Renal cortex interstitium (tissue), 15 donors: ENCODE measurements around the gene CALR3. TPM values are rescaled to one million over a fixed set of nuclear protein-coding genes. Genes with fewer than 3 reads are reported as not detected.
"Not testable (repeated sequence)": the region's sequence is repeated elsewhere in the genome, so short reads cannot be mapped to it uniquely, and the experiment has no call there.

Source experiments
- DNase-seq, 11 donors: peaks; one replicate each; pipeline ENCODE4 v3.0.0-alpha.2; 2013; ENCODE audit warnings: low read depth in 9 of 11, low spot score in 4 of 11; ENCODE audit errors: extremely low read depth in 1 of 11
- long read RNA-seq, 16 experiments: transcript quantifications; one replicate each; lab custom pipeline, GENCODE V29; 2026
- polyA plus RNA-seq, 3 donors: library from polyadenylated mRNA; unstranded; fragments of 120-200 nt; gene quantifications; one replicate each; pipeline ENCODE4 v1.2.1, GENCODE V29; 2013; ENCODE audit not compliant: insufficient read length in 3 of 3

The CALR3 gene, protein sequence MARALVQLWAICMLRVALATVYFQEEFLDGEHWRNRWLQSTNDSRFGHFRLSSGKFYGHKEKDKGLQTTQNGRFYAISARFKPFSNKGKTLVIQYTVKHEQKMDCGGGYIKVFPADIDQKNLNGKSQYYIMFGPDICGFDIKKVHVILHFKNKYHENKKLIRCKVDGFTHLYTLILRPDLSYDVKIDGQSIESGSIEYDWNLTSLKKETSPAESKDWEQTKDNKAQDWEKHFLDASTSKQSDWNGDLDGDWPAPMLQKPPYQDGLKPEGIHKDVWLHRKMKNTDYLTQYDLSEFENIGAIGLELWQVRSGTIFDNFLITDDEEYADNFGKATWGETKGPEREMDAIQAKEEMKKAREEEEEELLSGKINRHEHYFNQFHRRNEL
- polyA plus RNA-seq = not detected
- long read RNA-seq, donor 1 = 0 reads
- long read RNA-seq, donor 2 = 0 reads
- long read RNA-seq, donor 3 = 0 reads
- long read RNA-seq, donor 4 = 0 reads
- long read RNA-seq, donor 5, partial matches to known transcripts = 0 of 1 reads
- long read RNA-seq, donor 5, other reads (novel, unspliced or antisense) = 0 of 1 reads
- long read RNA-seq, donor 6 = 0 reads
- long read RNA-seq, donor 7 = 0 reads
- long read RNA-seq, donor 8 = 0 reads
- long read RNA-seq, donor 9 = 0 reads
- long read RNA-seq, donor 10 = 0 reads
- long read RNA-seq, donor 11 = 0 reads
- long read RNA-seq, donor 12 = 0 reads
- long read RNA-seq, donor 13 = 0 reads
- long read RNA-seq, donor 14 = 0 reads
- long read RNA-seq, donor 15 = 0 reads
- long read RNA-seq, donor 16 = 0 reads

- DNase-seq = peak; percentile 92 to 99 (median 98)
Measured at GRCh38 chr19:16495982-16496612, at the start of gene CALR3, which contains the start of gene C19orf44. Gene CALR3 (minus strand): TSS chr19:16496167. CDS start chr19:16496129, 38 bp downstream. Gene C19orf44 (plus strand): TSS chr19:16496394. CDS start chr19:16500793, 4,399 bp downstream.

DNA sequence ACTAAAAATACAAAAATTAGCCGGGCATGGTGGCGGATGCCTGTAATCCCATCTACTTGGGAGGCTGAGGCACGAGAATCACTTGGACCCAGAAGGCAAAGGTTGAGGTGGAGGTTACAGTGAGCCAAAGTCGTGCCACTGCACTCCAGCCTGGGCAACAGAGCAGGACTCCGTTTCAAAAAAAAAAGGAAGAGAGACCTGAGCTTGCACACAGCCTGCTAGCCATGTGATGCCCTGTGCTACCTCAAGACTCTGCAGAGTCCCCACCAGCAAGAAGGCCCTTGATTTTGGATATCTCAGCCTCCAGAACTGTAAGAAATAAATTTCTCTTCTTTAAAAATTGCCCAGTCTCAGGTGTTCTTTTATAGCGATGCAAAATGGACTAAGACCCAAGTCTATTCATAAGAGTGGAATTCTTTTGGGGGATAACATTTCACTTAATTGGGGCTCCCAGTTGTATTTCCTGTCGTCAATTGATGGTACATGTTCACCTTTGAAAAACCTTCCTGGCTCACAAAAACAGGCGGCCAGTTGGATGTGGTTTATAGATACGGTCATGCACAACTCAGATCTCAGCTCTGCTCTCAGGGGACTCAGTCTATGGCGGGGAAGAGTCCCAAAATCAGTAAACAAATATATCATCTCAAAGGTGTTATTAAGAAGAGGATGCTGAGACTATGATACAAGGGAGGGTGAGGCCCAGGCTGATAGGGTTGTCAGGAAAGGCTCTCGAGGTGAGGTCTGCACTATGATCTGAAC is 48.7 kb upstream of the CALR3 start:
- no peak for DNase-seq

DNA sequence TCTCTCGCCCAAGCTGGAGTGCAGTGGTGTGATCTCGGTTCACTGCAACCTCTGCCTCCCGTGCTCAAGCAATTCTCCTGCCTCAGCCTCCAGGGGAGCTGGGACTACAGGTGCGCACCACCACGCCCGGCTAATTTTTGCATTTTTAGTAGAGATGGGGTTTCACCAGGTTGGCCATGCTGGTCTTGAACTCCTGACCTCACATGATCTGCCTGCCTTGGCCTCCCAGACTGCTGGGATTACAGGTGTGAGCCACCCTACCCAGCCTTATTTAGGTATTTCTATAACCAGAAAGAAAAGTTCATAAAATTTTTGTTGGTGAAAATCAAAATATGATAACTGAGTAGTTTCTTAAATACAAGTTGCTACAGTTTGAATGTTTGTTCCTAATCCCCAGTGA is 47.8 kb upstream of the CALR3 start:
- not testable (repeated sequence) for DNase-seq

GRCh38 chr19:16542910-16543472 is 47.0 kb upstream of the CALR3 start:
- no peak for DNase-seq

- peak; percentile 78 to 95 (median 91) for DNase-seq
Measured at GRCh38 chr19:16542045-16542909, 46.3 kb upstream of the CALR3 start, which contains the start of gene CHERP. Gene CHERP (minus strand): TSS chr19:16542437. CDS start chr19:16542378, 59 bp downstream.

- DNase-seq = no peak
Measured at GRCh38 chr19:16541526-16542044, 45.6 kb upstream of the CALR3 start.

- DNase-seq = no peak
Measured at GRCh38 chr19:16540948-16541347, 45.0 kb upstream of the CALR3 start.

DNA sequence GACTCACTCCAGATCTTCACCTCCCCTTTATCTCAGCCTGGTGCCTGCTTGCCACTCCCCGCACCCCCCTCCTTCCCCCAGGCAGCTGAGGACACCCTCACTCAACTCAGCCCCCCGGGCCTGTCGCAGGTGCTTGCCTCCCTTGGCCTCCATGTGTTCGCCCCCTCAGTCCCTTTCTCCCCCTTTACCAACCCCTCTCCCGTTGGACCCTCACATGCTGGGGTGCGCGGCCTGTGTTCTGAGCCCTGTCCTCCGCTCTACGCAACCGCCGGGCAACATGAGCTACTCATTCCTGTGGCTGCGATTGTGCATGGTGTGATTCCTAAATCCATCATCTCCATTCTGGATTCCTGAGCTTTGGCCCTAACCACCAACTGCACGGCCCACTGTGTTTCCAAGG is 41.1 kb upstream of the CALR3 start:
- DNase-seq = no peak

DNA sequence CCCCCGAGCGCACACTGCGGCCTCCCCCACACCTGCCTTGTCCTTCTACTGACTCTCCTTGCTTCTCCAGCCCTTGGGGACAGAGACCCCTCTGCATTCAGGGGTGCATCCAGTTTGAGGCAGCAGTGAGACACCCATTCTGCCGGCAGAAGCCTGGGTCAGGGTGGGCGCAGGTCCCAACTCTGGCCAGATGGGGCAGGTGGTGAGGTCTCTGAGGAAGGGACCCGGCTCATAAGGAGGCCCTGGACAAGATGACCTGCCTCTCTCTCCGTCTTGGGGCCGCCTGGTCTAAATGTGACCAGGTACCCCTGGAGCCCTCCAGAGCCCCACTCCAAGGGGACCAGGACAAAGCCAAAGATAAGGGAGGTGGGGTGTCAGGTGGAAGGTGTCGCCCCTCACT is 40.2 kb upstream of the CALR3 start:
- no peak for DNase-seq

GRCh38 chr19:16535381-16535780 is 39.4 kb upstream of the CALR3 start:
- no peak for DNase-seq

DNA sequence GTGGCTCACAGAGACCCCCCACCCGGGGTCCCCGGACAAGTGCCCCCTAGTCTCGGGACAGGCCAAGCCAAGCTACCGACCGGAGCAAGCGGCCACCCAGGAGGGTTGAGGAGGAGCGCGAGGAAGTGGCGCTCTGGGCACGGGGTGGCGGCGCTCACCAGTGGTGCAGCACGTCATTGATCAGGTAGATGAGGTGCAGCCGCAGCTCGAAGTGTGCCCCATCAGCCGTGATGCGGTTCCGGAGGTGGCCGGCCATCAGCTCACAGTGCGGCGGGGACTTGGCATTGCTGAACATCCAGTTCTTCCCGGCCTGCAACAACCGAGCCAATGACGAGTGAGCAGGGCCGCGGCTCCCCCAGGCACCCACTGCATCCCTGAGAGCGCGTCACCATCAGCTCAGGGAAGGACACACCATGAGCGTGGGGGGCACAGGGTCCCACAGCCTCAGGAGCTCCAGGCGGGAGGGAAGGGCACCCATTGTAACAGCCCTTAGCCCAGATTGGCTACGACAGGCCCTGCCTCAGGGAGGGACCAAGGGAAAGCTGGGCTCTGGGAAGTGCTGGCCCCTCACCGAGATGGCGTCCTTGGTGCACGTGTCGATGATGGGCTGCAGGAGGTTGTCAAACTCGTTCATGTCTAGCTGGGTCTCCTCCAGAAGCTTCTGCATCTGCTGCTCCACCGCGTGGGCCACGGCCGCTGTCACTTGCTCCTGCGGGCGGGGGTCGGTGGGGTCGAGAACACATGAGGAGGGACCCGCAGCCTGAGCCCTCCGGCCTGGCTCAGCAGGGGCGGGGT is 36.7 kb upstream of the CALR3 start:
- DNase-seq = no peak

DNA sequence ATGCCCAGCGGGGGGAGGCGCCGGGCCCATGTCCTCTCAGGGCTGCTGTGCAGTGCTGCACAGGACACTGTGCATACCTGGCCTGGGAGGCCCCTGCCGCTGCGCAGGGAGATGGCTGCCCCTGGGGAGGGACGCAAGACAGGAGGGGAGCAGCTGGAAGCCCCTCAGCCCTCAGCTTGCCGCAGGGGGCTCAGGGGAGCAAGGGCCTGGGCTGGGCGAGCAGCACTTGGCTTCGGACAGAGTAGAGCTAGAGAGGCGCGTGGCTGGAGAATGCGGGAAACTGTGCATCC is 35.4 kb upstream of the CALR3 start:
- DNase-seq = no peak

DNA sequence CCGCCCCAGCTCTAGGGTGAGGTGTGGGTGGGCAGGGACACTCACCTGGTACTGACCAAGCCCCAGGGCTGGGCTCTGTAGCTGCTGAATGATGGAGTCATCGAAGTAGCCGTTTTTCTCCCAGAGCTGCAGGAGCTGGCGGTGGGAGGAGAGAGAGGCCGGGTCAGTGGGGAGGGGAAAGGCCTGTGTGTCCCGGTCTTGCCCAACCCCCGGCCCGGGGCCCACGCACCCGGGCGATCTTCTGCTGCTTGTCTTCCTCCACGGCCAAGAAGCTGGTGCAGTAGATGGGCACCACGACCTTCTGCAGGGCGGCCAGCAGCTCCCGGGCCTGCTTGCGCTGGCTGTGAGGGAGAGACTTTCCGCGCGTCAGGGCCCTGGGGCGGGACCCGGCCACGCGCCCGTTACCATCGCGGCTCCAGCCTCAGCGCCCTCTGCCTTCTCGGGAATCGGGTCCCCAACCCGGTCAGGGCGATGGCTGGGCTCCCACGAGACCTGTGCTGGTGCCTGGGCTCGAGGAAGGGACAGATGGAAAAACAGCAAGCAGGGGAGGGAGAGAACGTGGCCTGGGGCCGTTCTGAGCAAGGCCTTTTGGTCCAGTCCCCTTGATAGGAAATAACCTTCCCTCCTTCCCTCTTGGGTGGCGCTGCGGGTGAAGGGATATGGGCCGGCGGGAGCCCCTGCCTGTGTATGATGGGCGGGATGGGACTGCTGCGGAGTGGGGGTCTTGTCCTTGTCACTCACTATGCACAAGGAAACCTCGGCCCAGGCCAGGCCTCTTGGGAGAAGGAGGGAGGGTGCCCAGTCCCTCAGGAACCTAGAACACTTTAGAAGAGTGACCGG is 34.8 kb upstream of the CALR3 start:
- DNase-seq = no peak

- no peak for DNase-seq
Measured at GRCh38 chr19:16529466-16530144, 33.6 kb upstream of the CALR3 start.

DNA sequence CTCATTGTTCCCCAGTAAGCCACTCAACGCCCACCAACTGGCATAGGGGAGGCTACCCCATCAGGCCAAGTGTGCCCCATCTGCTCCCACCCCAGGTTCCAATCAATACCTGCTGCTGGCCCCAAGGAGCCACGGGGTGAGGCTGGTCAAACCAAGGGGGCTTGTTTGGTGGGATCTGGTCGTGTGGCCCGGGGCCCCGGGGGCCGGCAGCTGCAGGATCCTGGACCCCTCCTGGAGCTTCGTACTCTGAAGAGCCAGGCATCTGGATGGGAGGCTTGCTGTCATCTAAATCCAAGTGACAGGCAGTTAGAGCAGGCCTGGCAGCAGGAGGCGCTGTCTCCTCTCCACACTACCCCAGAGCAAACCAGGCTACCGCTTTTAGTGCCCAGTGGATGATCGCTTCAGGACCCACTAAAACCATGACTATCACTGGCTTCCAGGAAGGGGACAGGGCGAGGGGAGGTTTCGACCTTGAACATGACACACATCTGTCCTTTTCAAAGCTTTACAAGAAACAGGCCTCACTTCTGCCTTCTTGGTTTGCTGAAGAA is 32.1 kb upstream of the CALR3 start:
- DNase-seq = no peak
